HG02678 (cell line): Measurements from ENCODE around the gene PMVK.
"Not testable (repeated sequence)": the region's sequence is repeated elsewhere in the genome, so short reads cannot be mapped to it uniquely, and the experiment has no call there.

ENCODE experiments used
- ATAC-seq: cut with Tn5 transposase; IDR thresholded peaks from one replicate; pipeline ENCODE4 v1.9.1; 2021; ENCODE audit warnings: mild to moderate bottlenecking, moderate library complexity; ENCODE audit not compliant: unreplicated experiment

PMVK gene

DNA sequence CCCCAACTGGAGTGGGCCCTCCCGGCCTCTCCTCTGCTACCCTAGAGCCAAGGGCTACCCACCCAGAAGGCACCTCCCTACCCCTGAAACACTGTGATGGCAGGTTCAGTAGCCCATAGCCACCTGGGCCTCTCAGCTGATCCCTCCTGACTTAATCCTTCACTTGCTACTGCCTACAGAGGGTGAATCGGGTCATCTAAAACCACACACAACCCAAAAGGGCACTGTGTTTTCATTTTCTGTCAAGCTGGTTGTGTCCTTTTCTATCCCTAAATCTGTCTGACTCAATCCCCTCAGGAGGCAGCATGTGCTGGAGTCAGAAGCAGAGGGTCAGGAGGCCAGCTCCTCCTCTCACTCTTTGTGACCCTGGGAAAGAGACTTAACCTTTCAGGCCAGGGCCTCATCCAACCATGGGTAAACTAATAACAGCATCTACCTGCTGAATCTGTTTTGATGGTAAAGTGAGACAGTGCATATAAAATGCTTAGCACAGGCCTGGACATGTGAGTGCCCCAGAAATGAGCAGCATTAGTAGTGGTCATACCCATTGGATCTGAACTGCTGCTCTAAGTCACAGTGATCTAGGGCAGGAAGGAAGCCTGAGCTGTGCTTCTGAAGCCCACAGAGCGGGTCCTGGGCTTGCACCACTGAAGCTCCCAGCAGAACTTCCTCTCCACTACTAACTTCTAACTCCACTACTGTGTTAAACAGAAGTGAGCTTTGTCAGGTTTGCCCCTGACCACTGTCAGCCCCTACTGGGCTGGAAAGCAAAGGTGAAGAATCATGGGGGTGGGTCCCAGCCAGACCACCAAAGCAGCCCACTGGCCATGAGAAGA, 11.0 kb downstream of the PMVK start:
- ATAC-seq = no peak

DNA sequence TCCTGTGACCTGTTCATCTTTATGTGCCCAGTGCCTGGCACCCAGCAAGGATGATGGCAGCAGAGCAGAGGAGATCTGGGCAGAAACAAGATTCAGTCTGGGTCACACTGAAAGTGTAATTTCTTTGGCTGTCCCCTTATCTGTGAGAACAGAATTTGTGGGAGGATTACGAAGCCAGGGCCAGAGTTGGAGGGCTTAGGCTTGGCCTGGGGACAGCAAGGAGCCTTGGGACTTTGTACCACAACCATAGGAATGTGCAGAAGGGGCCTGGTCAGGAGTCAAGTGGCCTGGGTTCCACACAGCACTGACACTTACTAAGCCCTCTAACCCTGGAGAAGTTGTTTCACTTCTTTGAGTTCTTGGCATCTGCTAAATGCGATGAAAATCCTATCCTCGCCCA, 12.8 kb downstream of the PMVK start:
- ATAC-seq = no peak

DNA sequence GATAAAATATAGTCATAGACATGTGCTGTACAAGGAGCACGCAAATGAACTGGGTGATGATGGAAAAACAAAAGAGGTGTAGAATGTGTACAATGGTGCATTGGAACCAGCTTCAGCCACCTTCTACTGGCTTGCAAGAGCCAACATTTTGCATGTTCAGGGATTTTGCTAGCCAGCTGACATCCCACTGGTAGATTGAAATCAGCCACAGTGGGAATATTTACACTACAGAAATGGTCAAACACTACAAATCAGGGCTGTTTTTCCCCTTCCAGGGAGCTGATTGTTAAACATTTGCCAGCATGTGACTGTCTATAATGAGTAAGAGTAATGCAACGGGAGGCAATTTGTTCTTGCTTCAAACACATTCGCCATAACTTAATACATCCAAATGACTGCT, 23.2 kb downstream of the PMVK start:
- ATAC-seq = no peak

DNA sequence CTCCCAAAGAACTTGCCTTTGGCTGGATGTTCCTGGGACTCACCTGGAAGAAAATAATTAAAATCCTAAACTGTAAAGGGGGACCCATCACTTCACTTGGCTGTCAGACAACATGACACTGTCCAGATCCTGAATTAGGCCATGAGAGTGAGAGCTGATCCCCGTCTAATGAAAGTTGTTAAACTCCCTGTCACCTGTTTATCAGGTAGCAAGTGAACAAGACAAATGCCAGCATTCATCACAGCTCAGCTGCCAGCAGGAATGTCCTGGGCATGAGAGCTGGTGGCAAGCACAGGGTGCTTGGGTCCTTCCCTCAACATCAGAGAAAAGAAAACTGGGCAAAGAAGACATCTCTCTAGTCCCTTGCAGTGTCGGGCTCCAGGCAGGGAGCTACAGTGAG, 23.8 kb downstream of the PMVK start:
- ATAC-seq = no peak

DNA sequence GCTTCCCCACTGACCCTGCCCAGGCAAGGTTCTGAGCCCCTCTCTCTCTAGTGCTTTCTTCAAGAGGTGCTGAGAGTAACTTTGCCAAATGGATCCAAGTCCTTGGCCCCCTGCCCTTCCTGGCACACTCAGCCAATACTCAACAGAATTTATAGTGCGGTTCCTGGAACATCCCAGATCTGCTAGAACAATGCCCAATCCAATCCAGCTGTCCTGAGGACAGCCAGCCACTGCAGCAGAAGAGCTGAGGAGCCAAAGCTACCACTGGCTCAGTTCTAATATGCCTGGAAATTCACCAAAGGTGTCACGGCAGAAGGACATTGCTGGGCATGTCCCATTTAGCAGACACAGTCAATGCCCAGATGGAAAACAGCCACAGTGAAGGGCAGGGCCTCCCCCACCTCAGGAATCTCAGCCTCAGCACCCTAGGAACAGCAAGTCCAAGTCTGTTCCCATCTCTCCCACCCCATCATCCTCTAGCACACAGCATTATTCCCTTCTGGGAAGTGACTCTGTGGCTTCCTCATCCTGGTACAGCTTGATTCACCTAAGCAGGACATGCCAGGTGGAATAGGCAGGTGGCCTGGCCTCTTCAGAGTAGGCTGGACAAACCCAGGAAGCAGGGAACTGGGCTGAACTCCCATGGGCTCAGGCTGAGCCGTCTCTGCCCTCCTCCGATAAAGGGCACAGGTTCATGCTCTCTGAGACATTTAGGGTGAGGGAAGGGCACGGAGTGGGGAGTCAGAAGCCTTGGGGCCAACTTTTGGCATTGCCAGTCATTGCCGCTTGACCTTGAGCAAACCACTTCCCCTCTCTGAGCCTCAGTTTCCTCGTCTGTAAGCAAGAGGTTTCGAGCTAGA, 24.6 kb downstream of the PMVK start:
- no peak for ATAC-seq

DNA sequence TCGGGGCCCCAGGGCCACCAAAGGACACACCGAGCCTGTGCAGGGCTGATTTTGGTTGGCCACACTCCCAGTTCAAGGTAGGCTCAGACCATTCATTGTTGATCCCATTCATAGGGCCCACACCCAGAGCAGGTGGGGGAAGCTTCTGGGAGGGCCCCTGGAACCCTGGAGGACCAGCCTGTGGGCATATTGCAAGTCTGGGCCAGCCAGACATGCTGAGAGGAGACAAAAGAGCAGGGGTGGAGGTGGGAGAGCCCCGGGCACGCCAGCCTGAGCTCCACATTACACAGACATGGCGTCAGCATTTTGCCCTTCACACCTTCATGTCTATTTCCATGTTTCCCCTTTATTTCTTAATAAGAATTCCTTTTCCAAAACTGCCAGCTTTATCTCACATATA, 25.7 kb downstream of the PMVK start:
- no peak for ATAC-seq

DNA sequence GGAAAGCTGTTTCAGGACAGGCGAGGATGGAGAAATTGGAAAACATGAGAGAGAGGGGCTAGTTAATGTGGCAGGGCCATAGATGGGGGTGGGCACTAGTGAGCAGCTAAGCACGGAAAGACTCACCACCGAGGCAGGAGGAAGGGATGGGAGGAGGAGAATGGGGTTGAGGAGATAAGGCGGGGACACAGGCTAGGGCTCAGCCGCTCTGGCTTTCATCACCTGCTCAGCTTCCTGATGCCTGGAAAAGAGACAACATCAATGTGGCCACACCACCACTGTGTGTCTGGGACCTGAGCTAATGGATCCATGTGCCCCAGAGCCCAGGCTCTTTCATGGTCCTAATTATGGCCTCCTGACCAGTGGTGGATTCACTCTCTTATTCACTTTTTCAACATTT, 27.6 kb downstream of the PMVK start:
- no peak for ATAC-seq

DNA sequence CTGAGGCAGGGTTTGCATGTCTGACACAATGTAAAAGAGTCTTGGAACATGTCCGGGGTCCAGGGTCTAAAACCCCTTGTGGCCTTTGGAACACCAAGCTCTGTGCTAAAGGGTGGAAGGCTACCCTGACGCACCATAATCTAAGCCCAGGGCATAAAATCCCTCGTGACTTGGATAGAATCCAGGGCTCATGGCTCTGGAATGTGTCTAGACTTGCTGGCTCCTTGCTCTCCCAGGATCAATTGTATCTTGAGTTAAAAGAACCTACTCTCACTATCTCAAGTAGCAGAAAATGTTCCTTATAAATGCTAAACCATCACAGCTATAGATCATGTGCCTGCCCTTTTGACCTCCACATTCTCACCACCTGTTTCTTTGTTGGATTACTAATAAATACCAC, 28.4 kb downstream of the PMVK start:
- ATAC-seq = not testable (repeated sequence)

DNA sequence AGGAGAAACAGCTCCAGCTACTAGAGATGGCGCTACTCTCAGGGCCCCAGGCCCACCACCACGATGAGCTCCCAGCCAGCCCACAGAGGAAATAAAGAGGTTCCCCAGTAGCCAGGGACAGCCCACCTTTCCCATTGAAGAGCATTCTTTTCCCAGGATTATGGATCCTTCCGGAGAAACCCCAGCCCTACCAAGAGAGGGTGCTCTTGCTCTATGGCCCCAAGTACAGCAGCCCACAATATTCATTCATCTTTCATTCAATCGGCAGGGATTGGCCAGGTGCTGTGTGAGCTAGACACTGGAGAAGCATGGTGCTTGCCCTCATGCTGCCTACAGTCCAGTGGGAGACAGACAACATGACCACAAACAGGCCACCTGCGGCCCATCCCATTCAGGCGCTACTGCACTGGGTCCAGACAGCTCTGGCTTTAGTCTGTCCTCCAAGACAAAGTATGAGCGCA, 29.9 kb downstream of the PMVK start:
- no peak for ATAC-seq

DNA sequence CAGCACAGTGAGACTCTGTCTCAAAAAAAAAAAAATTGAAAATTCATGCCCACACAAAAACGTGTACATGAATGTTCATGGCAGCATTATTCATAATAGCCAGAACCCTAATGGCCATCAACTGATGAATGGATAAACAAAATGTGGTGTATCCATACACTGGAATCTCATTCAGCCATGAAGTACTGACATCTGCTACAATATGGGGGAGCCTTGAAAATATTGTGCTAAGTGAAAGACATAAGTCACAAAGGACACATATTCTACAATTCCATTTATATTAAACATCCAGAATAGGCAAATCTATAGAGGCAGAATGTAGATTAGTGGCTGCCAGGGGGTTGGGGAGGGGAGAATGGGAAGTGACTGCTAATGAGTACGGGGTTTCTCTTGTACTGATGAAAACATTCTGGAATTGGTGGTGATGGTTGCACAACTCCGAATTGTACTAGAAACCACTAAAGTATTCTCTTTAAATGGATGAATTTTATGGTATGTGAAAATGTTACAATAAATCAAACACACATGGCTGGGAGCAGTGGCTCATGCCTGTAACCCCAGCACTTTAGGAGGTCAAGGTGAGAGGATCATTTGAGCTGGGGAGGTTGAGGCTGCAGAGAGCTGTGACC, 33.5 kb downstream of the PMVK start:
- ATAC-seq = no peak

DNA sequence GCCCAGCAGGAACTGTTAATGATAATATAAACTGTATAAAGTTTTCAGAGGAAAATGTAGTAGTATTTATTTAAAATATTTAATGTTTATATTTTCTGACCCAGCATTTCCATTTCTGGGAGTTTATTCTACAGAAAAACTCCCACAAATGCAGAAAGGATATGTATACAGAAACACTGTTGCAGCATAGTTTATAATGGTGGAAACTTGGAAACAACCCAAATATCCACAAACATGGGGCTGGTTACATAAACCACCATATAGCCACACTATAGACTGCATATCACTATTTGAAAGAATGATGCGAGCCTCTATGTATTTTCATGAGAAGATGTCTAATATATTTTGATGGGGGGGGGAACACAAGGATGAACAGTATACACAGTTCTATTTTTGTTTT, 34.9 kb downstream of the PMVK start:
- no peak for ATAC-seq

DNA sequence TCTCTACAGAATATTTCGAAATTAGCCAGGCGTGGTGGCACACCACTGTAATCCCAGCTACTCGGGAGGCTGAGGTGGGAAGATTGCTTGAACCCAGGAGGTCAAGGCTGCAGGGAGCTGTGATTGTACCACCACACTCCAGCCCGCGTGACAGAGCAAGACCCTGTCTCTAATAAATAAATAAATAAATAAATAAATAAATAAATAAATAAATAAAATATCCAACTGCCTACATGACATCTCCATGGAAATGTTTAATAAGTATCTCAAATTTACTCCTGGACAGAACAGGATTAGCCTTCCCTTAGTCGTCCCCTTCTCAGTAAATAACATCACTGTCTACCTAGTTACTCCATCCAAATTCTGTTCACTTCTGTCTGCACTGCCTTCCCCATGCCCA, 37.5 kb downstream of the PMVK start:
- ATAC-seq = no peak

DNA sequence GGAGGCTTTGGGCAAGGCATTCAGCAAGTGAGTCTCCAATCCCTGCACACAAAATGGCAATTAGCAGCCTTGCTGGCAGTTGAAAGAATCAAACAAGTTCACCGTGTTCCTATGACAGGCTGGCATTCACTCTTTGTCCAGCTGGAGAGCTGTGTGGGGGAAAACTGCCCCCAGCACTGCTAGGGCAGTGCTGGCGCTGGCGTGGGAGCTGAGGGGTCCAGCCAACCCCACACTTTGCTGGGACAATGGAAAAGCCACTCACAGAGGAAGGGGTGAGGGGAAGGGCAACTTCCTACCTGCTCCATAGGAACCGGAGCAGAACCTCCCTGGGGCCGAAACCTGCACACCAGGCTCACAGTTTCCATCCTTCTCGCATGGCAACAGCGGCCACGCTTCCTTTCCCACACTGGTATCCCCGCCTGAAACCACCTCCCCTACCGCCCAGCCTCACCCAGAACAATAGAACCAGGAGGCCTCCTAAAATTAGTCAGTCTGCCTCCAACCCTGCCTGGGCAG, 39.7 kb downstream of the PMVK start:
- ATAC-seq = no peak

DNA sequence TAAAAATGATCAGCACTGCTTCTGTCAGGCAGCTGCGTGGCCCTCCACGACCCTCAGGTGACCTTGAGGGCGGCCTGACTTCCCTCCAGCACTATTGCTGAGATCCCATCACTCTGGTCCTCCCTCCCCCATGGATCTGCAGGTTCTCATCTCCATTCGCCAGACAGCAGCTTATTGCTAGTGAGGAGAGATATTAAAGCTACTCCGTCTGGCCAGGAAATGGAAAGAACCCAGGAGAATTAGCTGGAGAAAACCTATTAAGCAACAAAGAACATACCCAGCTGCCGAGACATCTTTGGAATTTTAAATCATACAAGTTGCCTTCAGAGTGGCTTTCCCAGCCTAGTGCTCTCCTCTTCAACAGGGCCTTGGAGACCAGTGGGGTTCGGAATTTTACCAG, 40.7 kb downstream of the PMVK start:
- no peak for ATAC-seq

DNA sequence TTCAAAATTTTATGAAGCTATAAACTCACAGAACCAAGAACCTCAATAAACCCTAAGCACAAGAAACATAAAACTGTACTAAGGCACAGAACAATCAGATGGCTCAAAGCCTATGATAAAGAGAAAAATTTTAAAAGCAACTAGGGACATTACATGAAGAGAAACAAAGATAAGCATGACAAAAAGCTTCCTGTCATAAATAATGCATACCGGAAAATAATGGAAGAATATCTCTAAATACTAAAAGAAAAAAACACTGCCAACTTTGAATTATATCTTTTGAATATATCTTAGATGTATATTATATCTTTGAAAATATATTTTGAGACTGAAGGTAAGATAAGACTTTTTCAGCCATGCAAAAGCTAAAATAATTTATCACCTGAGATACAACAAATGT, 45.1 kb downstream of the PMVK start:
- ATAC-seq = no peak

DNA sequence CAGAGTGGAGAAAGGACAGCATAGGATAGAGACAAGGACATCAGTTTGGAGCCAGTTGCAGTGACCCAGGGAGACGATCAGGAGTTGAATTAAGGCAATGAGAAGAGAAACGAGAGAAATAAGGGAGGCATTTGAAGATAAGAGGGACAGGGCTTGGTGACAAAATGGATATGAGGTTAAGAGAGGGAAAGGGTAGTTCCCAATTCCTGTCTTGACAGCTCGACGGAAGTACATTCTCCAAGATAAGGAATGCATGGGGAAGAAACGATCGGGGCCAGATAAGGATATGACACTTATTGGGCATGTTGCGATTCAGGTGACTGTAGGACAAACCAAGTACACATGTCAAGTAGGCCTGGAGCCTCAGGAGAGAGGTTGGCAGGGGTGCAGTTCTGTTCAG, 47.8 kb downstream of the PMVK start:
- ATAC-seq = no peak

DNA sequence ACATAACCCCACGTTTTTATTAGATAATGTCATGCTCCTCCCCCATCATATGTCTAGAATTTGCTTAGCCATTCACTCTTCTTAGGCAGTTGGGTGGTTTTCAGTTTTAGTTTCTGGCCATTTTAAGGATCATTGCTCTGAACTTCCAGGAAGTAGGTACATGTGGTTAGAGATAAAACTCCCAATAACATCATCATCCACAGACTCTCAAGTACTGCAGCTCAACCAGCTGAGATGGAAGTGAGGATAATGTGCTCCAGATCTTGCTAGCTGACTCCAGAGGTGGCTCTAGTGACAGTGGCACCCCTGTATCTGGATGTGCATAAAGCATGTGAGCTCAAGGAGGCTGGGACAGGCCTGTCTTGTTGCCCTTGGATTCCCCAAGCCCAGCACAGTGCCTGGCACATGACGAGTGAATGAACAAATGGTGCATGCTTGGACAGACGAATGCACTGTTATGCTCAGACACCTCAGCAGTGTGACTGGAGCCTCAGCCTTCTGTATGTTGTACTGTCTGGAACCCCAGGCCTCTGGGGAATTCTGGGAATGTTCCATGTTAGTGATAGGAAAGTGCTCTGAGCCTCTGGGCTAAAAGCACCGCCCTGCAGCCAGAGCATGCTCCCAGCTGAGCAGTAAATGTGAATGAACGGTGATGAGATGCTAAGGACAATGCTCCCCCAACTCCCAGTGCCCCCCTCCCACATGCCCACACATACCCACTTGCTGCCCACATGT, 50.1 kb downstream of the PMVK start:
- no peak for ATAC-seq

DNA sequence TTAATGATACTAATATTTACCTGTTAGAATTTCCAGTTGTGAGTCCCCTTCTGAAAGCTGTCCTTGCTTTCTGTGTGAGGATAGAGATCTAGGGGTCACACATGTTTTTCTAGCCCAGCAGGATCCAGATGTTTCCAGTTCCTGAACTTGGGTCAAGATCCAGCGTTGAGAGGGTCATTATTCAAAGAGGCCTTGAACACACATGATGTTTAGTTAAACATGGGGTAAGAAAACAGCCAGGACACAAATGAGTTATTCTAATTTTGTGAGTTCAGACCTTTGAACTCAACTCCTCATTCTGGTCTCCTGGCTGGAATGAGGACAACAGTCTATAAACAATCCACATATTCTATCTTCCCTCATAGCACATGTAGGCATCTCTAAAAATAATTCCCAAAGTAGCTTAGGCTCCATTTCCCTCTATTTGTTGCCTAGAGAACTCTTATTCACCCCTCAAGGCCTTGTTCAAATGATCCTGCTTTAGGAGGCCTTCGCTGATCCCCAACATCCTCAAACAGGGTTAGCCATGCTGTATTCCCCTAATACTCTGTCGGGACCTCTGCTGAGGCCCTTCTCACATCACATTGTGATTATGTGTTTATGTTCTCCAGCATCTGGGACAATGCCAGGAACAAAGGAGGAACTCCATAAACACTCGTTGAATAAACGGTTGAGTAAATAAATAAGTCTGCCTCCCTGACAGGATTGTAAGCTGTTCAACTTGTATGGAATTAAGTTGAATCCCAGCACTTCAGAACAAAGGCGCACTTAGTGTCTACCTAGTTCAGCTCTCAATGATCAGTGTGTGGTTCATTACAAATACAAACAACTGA, 51.4 kb downstream of the PMVK start:
- ATAC-seq = no peak

DNA sequence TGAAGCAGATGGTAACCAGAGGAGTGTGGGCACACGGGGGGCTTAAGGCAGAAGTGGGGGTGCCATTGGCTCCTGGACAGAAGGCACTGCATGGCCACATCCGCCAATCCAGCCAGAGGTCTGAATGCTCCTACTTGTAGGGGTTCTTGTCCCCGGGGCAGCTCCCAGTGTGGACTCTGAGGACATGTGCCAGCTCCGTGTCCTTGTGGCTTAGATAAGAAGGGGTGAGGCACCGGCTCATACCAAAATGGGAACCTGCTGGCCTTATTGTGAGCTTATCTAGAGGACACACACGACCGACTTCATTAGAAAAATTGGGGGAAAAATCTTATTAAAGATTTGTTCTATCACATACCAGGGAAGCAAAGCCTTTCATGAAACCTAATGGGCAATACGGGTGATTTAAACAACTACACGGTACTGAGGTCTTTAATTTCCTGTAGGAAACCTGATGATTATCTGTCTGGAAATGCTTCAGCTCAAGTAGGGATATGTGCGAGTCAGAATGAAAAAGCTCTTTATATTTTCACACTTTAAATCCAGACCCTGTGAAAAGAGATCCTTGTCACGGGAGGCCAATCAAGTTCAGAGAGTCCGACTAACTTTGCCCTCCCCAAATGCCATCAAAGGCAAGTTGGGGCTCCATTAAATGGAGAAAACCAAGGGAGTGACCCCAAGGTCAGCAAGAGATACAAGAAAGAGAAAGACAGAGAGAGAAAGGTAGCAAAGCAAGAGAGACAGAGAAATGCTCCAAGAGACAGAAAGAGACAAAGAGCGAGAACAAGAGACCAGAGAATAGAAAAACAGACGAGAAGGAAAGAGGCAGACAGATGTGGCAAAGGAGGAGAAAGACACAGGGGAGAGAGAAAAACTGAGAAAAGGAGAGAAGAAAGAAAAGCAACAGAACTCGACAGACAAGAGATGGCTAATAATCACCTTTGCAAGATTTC, 52.3 kb downstream of the PMVK start:
- ATAC-seq = no peak
